ENCODE data around the gene RTRAF.

DNA sequence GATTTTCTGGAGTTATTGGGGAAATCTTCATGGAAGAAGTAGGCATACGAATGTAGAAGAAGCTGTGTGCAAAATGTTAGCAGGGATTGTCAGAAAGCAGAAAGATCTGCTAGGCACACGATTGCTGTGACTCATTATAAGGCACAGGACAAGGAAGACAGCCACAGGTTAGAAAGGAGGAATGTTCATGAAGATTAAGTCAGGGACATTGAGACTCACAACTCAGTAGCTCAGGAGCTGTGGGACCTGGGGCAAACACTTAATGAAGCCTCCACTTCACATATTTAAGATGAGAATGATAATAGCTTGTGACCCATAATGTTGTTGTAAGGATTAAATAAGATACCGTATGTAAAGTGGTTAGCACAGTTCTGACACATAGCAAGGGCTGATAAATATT is 26.6 kb upstream of the RTRAF start:
- TF ChIP-seq RBFOX2 (IDR thresholded peaks at IDR 0.05; ENCODE audit: low read depth, low read length) (no peak), RBM39 (optimal IDR thresholded peaks at IDR 0.05; ENCODE audit: low read depth, low read length) (no peak), KLF16 (IDR thresholded peaks at IDR 0.05) (no peak), ZNF146 (CRISPR knock-in tag; IDR thresholded peaks at IDR 0.05; ENCODE audit: unreplicated experiment) (no peak), SREBF2 (CRISPR knock-in tag; IDR thresholded peaks at IDR 0.05) (no peak), NFYB (IDR thresholded peaks at IDR 0.05; ENCODE audit: extremely low read depth, insufficient read length) (no peak), SRSF1 (IDR thresholded peaks at IDR 0.05; ENCODE audit: low read depth, low read length) (no peak), ZNF764 (CRISPR knock-in tag; IDR thresholded peaks at IDR 0.05; ENCODE audit: low read depth) (no peak)
- TF ChIP-seq, protein P1, sequence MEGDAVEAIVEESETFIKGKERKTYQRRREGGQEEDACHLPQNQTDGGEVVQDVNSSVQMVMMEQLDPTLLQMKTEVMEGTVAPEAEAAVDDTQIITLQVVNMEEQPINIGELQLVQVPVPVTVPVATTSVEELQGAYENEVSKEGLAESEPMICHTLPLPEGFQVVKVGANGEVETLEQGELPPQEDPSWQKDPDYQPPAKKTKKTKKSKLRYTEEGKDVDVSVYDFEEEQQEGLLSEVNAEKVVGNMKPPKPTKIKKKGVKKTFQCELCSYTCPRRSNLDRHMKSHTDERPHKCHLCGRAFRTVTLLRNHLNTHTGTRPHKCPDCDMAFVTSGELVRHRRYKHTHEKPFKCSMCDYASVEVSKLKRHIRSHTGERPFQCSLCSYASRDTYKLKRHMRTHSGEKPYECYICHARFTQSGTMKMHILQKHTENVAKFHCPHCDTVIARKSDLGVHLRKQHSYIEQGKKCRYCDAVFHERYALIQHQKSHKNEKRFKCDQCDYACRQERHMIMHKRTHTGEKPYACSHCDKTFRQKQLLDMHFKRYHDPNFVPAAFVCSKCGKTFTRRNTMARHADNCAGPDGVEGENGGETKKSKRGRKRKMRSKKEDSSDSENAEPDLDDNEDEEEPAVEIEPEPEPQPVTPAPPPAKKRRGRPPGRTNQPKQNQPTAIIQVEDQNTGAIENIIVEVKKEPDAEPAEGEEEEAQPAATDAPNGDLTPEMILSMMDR (IDR thresholded peaks at IDR 0.05 in 2 of 3, conservative IDR thresholded peaks at IDR 0.05 in 1 of 3; ENCODE audit: insufficient read depth in 2 of 3, low read depth in 1 of 3, low read length in 3 of 3) = no peak
- TF ChIP-seq, protein P2, sequence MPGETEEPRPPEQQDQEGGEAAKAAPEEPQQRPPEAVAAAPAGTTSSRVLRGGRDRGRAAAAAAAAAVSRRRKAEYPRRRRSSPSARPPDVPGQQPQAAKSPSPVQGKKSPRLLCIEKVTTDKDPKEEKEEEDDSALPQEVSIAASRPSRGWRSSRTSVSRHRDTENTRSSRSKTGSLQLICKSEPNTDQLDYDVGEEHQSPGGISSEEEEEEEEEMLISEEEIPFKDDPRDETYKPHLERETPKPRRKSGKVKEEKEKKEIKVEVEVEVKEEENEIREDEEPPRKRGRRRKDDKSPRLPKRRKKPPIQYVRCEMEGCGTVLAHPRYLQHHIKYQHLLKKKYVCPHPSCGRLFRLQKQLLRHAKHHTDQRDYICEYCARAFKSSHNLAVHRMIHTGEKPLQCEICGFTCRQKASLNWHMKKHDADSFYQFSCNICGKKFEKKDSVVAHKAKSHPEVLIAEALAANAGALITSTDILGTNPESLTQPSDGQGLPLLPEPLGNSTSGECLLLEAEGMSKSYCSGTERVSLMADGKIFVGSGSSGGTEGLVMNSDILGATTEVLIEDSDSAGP (CRISPR knock-in tag; IDR thresholded peaks at IDR 0.05) = no peak
- TF ChIP-seq, protein P3, sequence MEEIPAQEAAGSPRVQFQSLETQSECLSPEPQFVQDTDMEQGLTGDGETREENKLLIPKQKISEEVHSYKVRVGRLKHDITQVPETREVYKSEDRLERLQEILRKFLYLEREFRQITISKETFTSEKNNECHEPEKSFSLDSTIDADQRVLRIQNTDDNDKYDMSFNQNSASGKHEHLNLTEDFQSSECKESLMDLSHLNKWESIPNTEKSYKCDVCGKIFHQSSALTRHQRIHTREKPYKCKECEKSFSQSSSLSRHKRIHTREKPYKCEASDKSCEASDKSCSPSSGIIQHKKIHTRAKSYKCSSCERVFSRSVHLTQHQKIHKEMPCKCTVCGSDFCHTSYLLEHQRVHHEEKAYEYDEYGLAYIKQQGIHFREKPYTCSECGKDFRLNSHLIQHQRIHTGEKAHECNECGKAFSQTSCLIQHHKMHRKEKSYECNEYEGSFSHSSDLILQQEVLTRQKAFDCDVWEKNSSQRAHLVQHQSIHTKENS (CRISPR knock-in tag; IDR thresholded peaks at IDR 0.05) = no peak
- TF ChIP-seq, protein P4, sequence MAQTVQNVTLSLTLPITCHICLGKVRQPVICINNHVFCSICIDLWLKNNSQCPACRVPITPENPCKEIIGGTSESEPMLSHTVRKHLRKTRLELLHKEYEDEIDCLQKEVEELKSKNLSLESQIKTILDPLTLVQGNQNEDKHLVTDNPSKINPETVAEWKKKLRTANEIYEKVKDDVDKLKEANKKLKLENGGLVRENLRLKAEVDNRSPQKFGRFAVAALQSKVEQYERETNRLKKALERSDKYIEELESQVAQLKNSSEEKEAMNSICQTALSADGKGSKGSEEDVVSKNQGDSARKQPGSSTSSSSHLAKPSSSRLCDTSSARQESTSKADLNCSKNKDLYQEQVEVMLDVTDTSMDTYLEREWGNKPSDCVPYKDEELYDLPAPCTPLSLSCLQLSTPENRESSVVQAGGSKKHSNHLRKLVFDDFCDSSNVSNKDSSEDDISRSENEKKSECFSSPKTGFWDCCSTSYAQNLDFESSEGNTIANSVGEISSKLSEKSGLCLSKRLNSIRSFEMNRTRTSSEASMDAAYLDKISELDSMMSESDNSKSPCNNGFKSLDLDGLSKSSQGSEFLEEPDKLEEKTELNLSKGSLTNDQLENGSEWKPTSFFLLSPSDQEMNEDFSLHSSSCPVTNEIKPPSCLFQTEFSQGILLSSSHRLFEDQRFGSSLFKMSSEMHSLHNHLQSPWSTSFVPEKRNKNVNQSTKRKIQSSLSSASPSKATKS (CRISPR knock-in tag; IDR thresholded peaks at IDR 0.05) = no peak
- TF ChIP-seq, protein P5, sequence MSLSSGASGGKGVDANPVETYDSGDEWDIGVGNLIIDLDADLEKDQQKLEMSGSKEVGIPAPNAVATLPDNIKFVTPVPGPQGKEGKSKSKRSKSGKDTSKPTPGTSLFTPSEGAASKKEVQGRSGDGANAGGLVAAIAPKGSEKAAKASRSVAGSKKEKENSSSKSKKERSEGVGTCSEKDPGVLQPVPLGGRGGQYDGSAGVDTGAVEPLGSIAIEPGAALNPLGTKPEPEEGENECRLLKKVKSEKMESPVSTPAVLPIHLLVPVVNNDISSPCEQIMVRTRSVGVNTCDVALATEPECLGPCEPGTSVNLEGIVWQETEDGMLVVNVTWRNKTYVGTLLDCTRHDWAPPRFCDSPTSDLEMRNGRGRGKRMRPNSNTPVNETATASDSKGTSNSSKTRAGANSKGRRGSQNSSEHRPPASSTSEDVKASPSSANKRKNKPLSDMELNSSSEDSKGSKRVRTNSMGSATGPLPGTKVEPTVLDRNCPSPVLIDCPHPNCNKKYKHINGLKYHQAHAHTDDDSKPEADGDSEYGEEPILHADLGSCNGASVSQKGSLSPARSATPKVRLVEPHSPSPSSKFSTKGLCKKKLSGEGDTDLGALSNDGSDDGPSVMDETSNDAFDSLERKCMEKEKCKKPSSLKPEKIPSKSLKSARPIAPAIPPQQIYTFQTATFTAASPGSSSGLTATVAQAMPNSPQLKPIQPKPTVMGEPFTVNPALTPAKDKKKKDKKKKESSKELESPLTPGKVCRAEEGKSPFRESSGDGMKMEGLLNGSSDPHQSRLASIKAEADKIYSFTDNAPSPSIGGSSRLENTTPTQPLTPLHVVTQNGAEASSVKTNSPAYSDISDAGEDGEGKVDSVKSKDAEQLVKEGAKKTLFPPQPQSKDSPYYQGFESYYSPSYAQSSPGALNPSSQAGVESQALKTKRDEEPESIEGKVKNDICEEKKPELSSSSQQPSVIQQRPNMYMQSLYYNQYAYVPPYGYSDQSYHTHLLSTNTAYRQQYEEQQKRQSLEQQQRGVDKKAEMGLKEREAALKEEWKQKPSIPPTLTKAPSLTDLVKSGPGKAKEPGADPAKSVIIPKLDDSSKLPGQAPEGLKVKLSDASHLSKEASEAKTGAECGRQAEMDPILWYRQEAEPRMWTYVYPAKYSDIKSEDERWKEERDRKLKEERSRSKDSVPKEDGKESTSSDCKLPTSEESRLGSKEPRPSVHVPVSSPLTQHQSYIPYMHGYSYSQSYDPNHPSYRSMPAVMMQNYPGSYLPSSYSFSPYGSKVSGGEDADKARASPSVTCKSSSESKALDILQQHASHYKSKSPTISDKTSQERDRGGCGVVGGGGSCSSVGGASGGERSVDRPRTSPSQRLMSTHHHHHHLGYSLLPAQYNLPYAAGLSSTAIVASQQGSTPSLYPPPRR (CRISPR knock-in tag; IDR thresholded peaks at IDR 0.05; ENCODE audit: borderline replicate concordance) = no peak

Data from K562 (cell line).